Caco-2 (cell line): ENCODE results near the gene KRTAP12-4. TPM values are rescaled to one million over a fixed set of nuclear protein-coding genes. Genes with fewer than 3 reads are reported as not detected.

Source experiments
- BruUV-seq: library from RNA; stranded (reverse); fragments of 400-500 nt; replicated peaks from 2 replicates; lab custom pipeline; 2021; lab: Mats Ljungman, UMichigan
- CTCF ChIA-PET: fragments of 300-600 bp; sonication (Branson Sonifier 250); formaldehyde crosslinking; loops from one replicate; lab custom pipeline; 2022; ENCODE audit warnings: antibody characterized with exemption; lab: Charles Lee
- POLR2A ChIA-PET: fragments of 300-600 bp; sonication (Branson Sonifier 250); formaldehyde crosslinking; loops from one replicate; lab custom pipeline; 2022; ENCODE audit warnings: antibody characterized with exemption; lab: Charles Lee
- DNase-seq, 2 experiments: peaks; one replicate each; pipeline versions ENCODE4 v3.0.0 to v3.0.0-alpha.2; 2020 to 2022
- H3K27me3 ChIP-seq: replicated peaks from 2 replicates; pipeline ENCODE4 v1.6.0; 2011; ENCODE audit warnings: low read length; ENCODE audit not compliant: control insufficient read depth, insufficient read depth
- H3K36me3 ChIP-seq: 2 replicates; pipeline ENCODE4 v1.5.1; 2011; ENCODE audit warnings: low read length; ENCODE audit not compliant: control insufficient read depth, insufficient read depth
- H3K4me1 ChIP-seq: fragments of 250-450 bp; sonication (Bioruptor Pico); 2 replicates; pipeline ENCODE4 v1.5.1; 2020; ENCODE audit warnings: mild to moderate bottlenecking
- H3K4me3 ChIP-seq: 2 replicates; pipeline ENCODE4 v1.5.1; 2011; ENCODE audit warnings: low read depth, mild to moderate bottlenecking, control low read depth, low read length
- H3K9me3 ChIP-seq: fragments of 250-450 bp; sonication (Bioruptor Pico); 2 replicates; pipeline ENCODE4 v1.5.1; 2020; ENCODE audit warnings: mild to moderate bottlenecking, moderate library complexity
- H3K27ac Mint-ChIP-seq: one replicate; pipeline ENCODE4 v1.8.0; 2022; ENCODE audit warnings: mixed read lengths; ENCODE audit not compliant: unreplicated experiment
- H3K27me3 Mint-ChIP-seq: one replicate; pipeline ENCODE4 v1.8.0; 2022; ENCODE audit warnings: mixed read lengths; ENCODE audit not compliant: insufficient read depth, unreplicated experiment
- H3K36me3 Mint-ChIP-seq: one replicate; pipeline ENCODE4 v1.8.0; 2022; ENCODE audit warnings: mild to moderate bottlenecking, mixed read lengths; ENCODE audit not compliant: insufficient read depth, unreplicated experiment
- H3K4me1 Mint-ChIP-seq: one replicate; pipeline ENCODE4 v1.8.0; 2022; ENCODE audit warnings: low read depth, mixed read lengths; ENCODE audit not compliant: unreplicated experiment
- H3K4me3 Mint-ChIP-seq: one replicate; pipeline ENCODE4 v1.8.0; 2022; ENCODE audit warnings: mild to moderate bottlenecking, moderate library complexity, mixed read lengths; ENCODE audit not compliant: unreplicated experiment
- H3K9me3 Mint-ChIP-seq: one replicate; pipeline ENCODE4 v1.8.0; 2022; ENCODE audit warnings: mixed read lengths; ENCODE audit not compliant: unreplicated experiment
- intact Hi-C: fragments of 100-400 bp; cut with micrococcal nuclease; formaldehyde crosslinking; loops from one replicate; pipeline ENCODE4 v1.10.0; 2022; ENCODE audit not compliant: unreplicated experiment
- total RNA-seq: library from RNA; stranded (reverse); gene quantifications from 2 replicates; pipeline ENCODE4 v1.2.3, GENCODE V29; 2022
- TF ChIP-seq, protein P1 (sequence below), 2 experiments: fragments of 200-600 bp in 1 of 2; IDR thresholded peaks; 1 replicate in 1 of 2; 2 replicates in 1 of 2; pipeline versions ENCODE4 v1.5.1 to v1.8.0; 2011 to 2022; ENCODE audit warnings: antibody characterized with exemption in 1 of 2, control low read depth in 1 of 2, inconsistent platforms in 1 of 2, low read depth in 1 of 2, low read length in 1 of 2, mild to moderate bottlenecking in 1 of 2, moderate library complexity in 1 of 2; ENCODE audit not compliant: insufficient read depth in 1 of 2, severe bottlenecking in 1 of 2, unreplicated experiment in 1 of 2

KRTAP12-4 gene
- total RNA-seq, 1 experiment from 2014 or later = not detected

DNA sequence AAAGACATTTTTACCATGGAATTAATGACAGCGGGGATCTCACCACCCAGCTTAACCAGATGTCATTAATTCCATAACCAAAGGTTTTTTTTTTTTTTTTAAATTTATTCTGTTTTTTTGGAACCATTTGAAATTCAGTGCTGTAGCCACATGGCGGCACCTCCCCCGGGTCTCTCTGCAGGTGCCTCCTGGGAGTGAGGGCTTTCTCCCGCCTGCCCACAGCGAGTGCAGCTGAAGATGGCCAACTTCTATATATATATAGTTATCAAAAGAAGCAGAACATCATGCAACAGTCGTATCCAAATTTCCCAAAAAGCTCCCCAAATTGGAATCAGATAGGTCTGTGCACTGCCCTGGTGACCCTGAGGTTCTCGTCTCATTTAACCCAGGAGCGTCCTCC lies 39.0 kb downstream of the KRTAP12-4 start:
- ChIA-PET POLR2A (no interaction called here), CTCF (interaction anchor here (0.7 kb wide), 1 partner anchor 271 kb away, joined by 4 read pairs; no protein-coding TSS in a partner anchor)
- Histone ChIP-seq H3K36me3 (no peaks in the 10 kb centered on the region), H3K27me3 (no peaks in the 10 kb centered on the region), H3K4me1 (no peaks in the 10 kb centered on the region), H3K4me3 (no peak overlapping the region), H3K9me3 (peaks cover 13% of the 10 kb centered on the region; the same call in 1 of the 2 replicates)
- no TSS peak for BruUV-seq
- H3K4me3 Mint-ChIP-seq = no peak overlapping the region
- intact Hi-C loops = no loop called here
- no peak overlapping the region for H3K27ac Mint-ChIP-seq
- peaks cover 40% of the 10 kb centered on the region for H3K9me3 Mint-ChIP-seq
- H3K27me3 Mint-ChIP-seq = peaks cover 6% of the 10 kb centered on the region
- no peak for DNase-seq
- H3K4me1 Mint-ChIP-seq = no peaks in the 10 kb centered on the region
- TF ChIP-seq, protein P1, sequence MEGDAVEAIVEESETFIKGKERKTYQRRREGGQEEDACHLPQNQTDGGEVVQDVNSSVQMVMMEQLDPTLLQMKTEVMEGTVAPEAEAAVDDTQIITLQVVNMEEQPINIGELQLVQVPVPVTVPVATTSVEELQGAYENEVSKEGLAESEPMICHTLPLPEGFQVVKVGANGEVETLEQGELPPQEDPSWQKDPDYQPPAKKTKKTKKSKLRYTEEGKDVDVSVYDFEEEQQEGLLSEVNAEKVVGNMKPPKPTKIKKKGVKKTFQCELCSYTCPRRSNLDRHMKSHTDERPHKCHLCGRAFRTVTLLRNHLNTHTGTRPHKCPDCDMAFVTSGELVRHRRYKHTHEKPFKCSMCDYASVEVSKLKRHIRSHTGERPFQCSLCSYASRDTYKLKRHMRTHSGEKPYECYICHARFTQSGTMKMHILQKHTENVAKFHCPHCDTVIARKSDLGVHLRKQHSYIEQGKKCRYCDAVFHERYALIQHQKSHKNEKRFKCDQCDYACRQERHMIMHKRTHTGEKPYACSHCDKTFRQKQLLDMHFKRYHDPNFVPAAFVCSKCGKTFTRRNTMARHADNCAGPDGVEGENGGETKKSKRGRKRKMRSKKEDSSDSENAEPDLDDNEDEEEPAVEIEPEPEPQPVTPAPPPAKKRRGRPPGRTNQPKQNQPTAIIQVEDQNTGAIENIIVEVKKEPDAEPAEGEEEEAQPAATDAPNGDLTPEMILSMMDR (IDR thresholded peaks at IDR 0.05; ENCODE audit: insufficient read depth in 1 of 2, low read depth in 1 of 2, low read length in 1 of 2, severe bottlenecking in 1 of 2, unreplicated experiment in 1 of 2) = no peak
- H3K36me3 Mint-ChIP-seq = no peaks in the 10 kb centered on the region

DNA sequence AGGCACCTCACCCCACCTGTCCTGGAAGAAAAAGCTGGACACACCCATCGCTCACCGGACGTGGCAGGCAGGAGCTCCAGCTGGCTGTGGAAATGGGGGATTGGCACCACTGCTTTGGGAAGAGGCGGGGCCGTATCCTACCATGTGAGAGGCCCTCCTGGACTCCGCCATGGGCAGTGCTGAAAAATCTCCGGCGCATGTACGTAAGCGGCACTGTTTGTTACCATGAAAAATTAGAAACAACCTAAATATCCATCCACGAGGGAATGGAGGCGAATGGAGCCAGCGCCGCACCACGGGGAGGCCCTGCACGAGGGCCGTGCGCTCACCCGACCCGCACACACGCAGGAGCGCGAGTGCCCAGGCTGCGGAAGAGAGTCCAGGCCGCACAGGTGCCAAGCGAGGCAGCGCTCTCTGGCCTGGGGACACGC lies 39.5 kb downstream of the KRTAP12-4 start:
- Histone ChIP-seq H3K27me3 (no peaks in the 10 kb centered on the region), H3K36me3 (no peaks in the 10 kb centered on the region), H3K9me3 (0 out of 2 replicates have a peak, but pooled peaks cover 11% of the 10 kb centered on the region), H3K4me1 (no peaks in the 10 kb centered on the region), H3K4me3 (no peak overlapping the region)
- TF ChIP-seq, protein P1 (IDR thresholded peaks at IDR 0.05; ENCODE audit: insufficient read depth in 1 of 2, low read depth in 1 of 2, low read length in 1 of 2, severe bottlenecking in 1 of 2, unreplicated experiment in 1 of 2) = no peak
- no peak overlapping the region for H3K27ac Mint-ChIP-seq
- no peaks in the 10 kb centered on the region for H3K36me3 Mint-ChIP-seq
- no peak overlapping the region for H3K4me3 Mint-ChIP-seq
- CTCF ChIA-PET = interaction anchor here (0.7 kb wide), 1 partner anchor 271 kb away, joined by 4 read pairs; no protein-coding TSS in a partner anchor
- peaks cover 39% of the 10 kb centered on the region for H3K9me3 Mint-ChIP-seq
- no peak for DNase-seq
- intact Hi-C loops = no loop called here
- BruUV-seq = no TSS peak
- peaks cover 6% of the 10 kb centered on the region for H3K27me3 Mint-ChIP-seq
- no peaks in the 10 kb centered on the region for H3K4me1 Mint-ChIP-seq
- POLR2A ChIA-PET = no interaction called here

DNA sequence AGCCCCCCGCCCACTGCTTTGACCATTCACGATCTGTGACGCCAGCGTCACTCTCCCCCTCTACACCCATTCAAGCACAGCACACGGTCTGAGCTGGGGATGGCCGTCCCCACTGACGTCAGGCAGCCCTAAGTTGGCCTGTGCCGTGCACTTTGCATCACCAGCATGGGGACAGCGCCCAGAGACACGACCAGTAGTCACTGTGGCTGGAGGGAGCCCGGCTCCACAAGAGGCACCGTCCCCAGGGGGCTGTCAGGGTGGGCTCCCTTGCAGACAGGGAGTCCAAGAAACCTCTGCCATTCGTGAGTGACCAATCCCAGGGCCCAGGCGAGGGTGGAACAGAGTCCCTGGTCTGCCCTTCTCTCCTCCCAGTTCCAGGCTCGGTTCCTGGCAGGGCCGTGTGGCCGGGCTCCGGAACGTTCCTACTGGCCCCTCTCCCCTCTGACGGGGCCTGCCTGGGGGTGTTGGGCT lies 40.3 kb downstream of the KRTAP12-4 start:
- H3K9me3 ChIP-seq = 0 out of 2 replicates have a peak, but pooled peaks cover 5% of the 10 kb centered on the region
- ChIA-PET POLR2A (no interaction called here), CTCF (no interaction called here)
- no peak for DNase-seq
- no peaks in the 10 kb centered on the region for H3K27me3 ChIP-seq
- no peaks in the 10 kb centered on the region for H3K4me1 ChIP-seq
- intact Hi-C loops = no loop called here
- H3K9me3 Mint-ChIP-seq = peaks cover 39% of the 10 kb centered on the region
- no peaks in the 10 kb centered on the region for H3K36me3 Mint-ChIP-seq
- TF ChIP-seq, protein P1 (IDR thresholded peaks at IDR 0.05; ENCODE audit: insufficient read depth in 1 of 2, low read depth in 1 of 2, low read length in 1 of 2, severe bottlenecking in 1 of 2, unreplicated experiment in 1 of 2) = no peak
- BruUV-seq = no TSS peak
- no peaks in the 10 kb centered on the region for H3K36me3 ChIP-seq
- H3K4me3 ChIP-seq = no peak overlapping the region
- peaks cover 6% of the 10 kb centered on the region for H3K27me3 Mint-ChIP-seq
- H3K27ac Mint-ChIP-seq = no peak overlapping the region
- no peak overlapping the region for H3K4me3 Mint-ChIP-seq
- H3K4me1 Mint-ChIP-seq = no peaks in the 10 kb centered on the region
